ENCODE data around the gene ANK3. TPM values are rescaled to one million over a fixed set of nuclear protein-coding genes. Genes with fewer than 3 reads are reported as not detected.

Gene ANK3
- total and polyA plus RNA-seq, 8 donors = 3.3 to 28.5 (median 17.3) TPM

GRCh38 chr10:60298408-60299389, 91.0 kb downstream of the ANK3 start:
- intact Hi-C loops (cut with DNase I) = no loop called here
- Histone ChIP-seq H3K9me3 (no peaks in the 10 kb centered on the region), H3K27me3 (no peaks in the 10 kb centered on the region), H3K4me1 (peaks cover 0 to 7% (median 0%) of the 10 kb centered on the region in 3 donors), H3K36me3 (no peaks in the 10 kb centered on the region), H3K4me3 (no peak overlapping the region), H3K27ac (no peak overlapping the region)
- TF ChIP-seq, protein P1, sequence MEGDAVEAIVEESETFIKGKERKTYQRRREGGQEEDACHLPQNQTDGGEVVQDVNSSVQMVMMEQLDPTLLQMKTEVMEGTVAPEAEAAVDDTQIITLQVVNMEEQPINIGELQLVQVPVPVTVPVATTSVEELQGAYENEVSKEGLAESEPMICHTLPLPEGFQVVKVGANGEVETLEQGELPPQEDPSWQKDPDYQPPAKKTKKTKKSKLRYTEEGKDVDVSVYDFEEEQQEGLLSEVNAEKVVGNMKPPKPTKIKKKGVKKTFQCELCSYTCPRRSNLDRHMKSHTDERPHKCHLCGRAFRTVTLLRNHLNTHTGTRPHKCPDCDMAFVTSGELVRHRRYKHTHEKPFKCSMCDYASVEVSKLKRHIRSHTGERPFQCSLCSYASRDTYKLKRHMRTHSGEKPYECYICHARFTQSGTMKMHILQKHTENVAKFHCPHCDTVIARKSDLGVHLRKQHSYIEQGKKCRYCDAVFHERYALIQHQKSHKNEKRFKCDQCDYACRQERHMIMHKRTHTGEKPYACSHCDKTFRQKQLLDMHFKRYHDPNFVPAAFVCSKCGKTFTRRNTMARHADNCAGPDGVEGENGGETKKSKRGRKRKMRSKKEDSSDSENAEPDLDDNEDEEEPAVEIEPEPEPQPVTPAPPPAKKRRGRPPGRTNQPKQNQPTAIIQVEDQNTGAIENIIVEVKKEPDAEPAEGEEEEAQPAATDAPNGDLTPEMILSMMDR (IDR thresholded peaks at IDR 0.05) = no peak
- FAIRE-seq = peak; percentile 9
- WGBS, 2 donors = 85 to 86% methylated on average over 9 of the region's 9 CpGs
- no peak for ATAC-seq
- DNase-seq = no peak

GRCh38 chr10:60296073-60296472, 93.6 kb downstream of the ANK3 start:
- Histone ChIP-seq H3K4me1 (peaks cover 0 to 7% (median 0%) of the 10 kb centered on the region in 3 donors), H3K4me3 (no peak overlapping the region), H3K27ac (no peak overlapping the region), H3K36me3 (no peaks in the 10 kb centered on the region), H3K9me3 (no peaks in the 10 kb centered on the region), H3K27me3 (no peaks in the 10 kb centered on the region)
- WGBS, 2 donors = 89 to 90% methylated on average over 1 of the region's 1 CpG
- TF ChIP-seq, protein P1 (IDR thresholded peaks at IDR 0.05) = no peak
- ATAC-seq (no peak), FAIRE-seq (no peak), DNase-seq (no peak)
- intact Hi-C loops (cut with DNase I) = no loop called here

DNA sequence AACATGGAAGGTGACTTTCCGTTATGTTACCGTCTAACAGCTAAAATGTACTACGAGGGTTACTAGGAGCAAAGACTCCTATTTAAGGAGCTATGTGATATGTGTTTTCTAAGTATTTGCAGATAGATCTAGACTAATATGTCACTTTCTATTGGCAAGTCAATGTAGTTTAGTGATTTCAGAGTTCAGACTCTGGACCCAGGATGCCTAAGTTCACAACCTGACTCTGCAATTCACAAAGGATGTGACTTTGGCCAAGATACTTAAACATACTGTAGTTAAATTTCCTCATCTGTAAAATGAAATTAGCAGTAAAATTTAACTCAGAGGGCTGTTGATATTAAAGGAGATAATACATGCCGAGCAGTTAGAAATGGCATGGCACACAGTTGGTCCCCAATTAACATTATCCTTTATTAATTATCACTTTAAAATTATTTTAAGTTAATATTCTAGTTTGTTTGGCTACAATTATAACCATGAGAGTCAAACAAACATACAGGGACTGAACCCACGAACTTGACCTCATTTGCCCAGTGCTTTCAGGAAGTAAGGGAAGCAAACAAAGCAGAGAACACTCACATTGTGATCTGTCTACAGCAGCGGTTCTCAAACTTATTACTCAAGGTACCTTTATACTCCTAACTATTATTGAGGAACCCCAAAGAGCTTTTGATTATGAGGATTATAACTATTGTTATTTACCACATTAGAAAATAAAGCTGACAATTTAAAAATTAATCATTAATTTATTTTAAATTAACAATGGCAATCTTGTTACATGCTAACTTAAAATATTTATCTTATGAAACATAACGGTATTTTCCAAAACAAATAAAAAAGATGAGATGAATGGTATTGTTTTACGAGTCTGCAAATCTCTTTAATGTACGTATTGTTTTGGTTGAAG, 94.4 kb downstream of the ANK3 start:
- Histone ChIP-seq H3K4me3 (no peak overlapping the region), H3K4me1 (peaks cover 0 to 7% (median 0%) of the 10 kb centered on the region in 3 donors), H3K9me3 (no peaks in the 10 kb centered on the region), H3K27ac (no peak overlapping the region), H3K36me3 (no peaks in the 10 kb centered on the region), H3K27me3 (no peaks in the 10 kb centered on the region)
- DNase-seq (no peak), FAIRE-seq (no peak), ATAC-seq (no peak)
- intact Hi-C loops (cut with DNase I) = no loop called here
- 80 to 85% methylated on average over 9 of the region's 9 CpGs for WGBS, 2 donors
- TF ChIP-seq, protein P1 (IDR thresholded peaks at IDR 0.05) = no peak

GRCh38 chr10:60293581-60294175, 96.0 kb downstream of the ANK3 start:
- intact Hi-C loops (cut with DNase I) = no loop called here
- ATAC-seq (no peak), DNase-seq (no peak), FAIRE-seq (no peak)
- Histone ChIP-seq H3K9me3 (no peaks in the 10 kb centered on the region), H3K27ac (no peak overlapping the region), H3K27me3 (no peaks in the 10 kb centered on the region), H3K36me3 (no peaks in the 10 kb centered on the region), H3K4me3 (no peak overlapping the region), H3K4me1 (no peaks in the 10 kb centered on the region)
- TF ChIP-seq, protein P1 (IDR thresholded peaks at IDR 0.05) = no peak
- WGBS, 2 donors = 78 to 79% methylated on average over 6 of the region's 6 CpGs

Data from pancreas (tissue), 10 donors.